Measurements from ENCODE around the gene SAMD1. TPM values are rescaled to one million over a fixed set of nuclear protein-coding genes. Genes with fewer than 3 reads are reported as not detected.

SAMD1 gene
- total and polyA plus RNA-seq, 9 of the 15 experiments (the other 6 are each of a cell fraction or from before 2014, with no cell fraction given), result 2.9 to 96.0 (median 43.5) TPM

DNA sequence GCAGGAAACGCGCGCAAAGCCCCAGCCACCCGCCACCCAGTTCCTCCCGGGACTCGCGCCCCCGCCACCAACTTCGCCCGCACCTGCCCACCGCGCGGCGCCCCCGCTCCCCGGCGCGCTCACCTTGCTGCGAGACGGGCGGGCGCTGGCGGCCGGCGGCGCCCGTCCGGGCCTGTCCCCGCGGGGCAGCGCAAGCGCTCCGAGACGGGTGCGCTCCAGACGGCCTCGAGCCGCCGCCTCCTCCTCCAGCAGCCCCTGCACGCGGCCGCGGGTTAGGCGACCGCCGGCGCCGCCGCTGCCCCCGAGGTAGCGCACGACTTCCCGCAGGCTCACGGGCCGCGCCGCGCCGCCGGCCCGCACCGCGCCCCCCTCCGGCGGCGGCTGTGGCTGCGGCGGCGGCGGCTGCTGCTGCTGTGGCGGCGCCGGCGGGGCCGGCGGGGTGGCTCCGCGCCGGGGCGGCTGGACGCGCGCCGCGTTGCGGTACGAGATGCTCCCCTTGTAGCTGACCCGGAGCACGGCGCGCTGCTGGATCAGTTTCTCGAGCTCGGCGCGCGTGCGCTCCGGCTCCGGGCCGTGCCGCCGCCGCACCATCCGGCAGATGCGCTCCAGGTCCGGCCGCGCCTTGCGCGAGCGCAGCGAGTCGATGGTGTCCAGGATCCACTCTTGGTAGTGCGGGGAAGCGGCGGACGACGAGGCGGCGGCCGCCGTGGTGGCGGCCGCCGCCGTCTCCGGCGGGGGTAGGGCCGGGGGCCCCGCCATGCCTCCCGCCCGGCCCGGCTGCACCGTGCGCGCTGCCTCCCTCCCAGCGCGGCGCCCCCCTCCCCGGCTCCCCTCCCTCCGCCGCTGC is 666 bp downstream of the SAMD1 start (continued):
- TF ChIP-seq FUS (optimal IDR thresholded peaks at IDR 0.05; ENCODE audit: low read depth, low read length) (no peak), ZNF766 (CRISPR knock-in tag; conservative IDR thresholded peaks at IDR 0.05) (0 out of 2 replicates have a peak, but pooled peaks have one; percentile 1), PBX2 (CRISPR knock-in tag; IDR thresholded peaks at IDR 0.05; ENCODE audit: low read depth) (no peak), PBX2 (tag; conservative IDR thresholded peaks at IDR 0.05; ENCODE audit: low read depth) (no peak), MED1 (CRISPR knock-in tag; IDR thresholded peaks at IDR 0.05; ENCODE audit: borderline replicate concordance) (no peak), ZKSCAN8 (CRISPR knock-in tag; IDR thresholded peaks at IDR 0.05) (no peak), SIN3B (IDR thresholded peaks at IDR 0.05; ENCODE audit: low read depth) (0 out of 2 replicates have a peak, but pooled peaks have one; percentile 28), XRCC3 (IDR thresholded peaks at IDR 0.05) (no peak), ZNF239 (CRISPR knock-in tag; IDR thresholded peaks at IDR 0.05) (no peak), MYC (IDR thresholded peaks at IDR 0.05; ENCODE audit: low read depth, low read length) (0 out of 2 replicates have a peak, but pooled peaks have one; percentile 9), MYC (CRISPR knock-in tag; IDR thresholded peaks at IDR 0.05; ENCODE audit: borderline replicate concordance, low read depth) (no peak), POLR2G (IDR thresholded peaks at IDR 0.05; ENCODE audit: low read depth, low read length) (peak; percentile 68), SPI1 (IDR thresholded peaks at IDR 0.05; ENCODE audit: borderline replicate concordance, low read depth, low read length) (no peak), ERF (CRISPR knock-in tag; IDR thresholded peaks at IDR 0.05) (0 out of 2 replicates have a peak, but pooled peaks have one; percentile 42), RCOR1 (IDR thresholded peaks at IDR 0.05; ENCODE audit: borderline replicate concordance in 1 of 2, low read depth in 2 of 2, low read length in 2 of 2) (no peak), DPF2 (IDR thresholded peaks at IDR 0.05) (no peak), EHMT2 (IDR thresholded peaks at IDR 0.05) (no peak), ZNF274 (IDR thresholded peaks at IDR 0.05; ENCODE audit: borderline replicate concordance, low read depth, low read length) (no peak), SMC3 (conservative IDR thresholded peaks at IDR 0.05; ENCODE audit: insufficient read depth, low read depth, low read length) (no peak), SFPQ (IDR thresholded peaks at IDR 0.05; ENCODE audit: low read depth, low read length) (no peak)
- TF ChIP-seq, protein P1, sequence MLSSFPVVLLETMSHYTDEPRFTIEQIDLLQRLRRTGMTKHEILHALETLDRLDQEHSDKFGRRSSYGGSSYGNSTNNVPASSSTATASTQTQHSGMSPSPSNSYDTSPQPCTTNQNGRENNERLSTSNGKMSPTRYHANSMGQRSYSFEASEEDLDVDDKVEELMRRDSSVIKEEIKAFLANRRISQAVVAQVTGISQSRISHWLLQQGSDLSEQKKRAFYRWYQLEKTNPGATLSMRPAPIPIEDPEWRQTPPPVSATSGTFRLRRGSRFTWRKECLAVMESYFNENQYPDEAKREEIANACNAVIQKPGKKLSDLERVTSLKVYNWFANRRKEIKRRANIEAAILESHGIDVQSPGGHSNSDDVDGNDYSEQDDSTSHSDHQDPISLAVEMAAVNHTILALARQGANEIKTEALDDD (IDR thresholded peaks at IDR 0.05), result no peak
- TF ChIP-seq, protein P2, sequence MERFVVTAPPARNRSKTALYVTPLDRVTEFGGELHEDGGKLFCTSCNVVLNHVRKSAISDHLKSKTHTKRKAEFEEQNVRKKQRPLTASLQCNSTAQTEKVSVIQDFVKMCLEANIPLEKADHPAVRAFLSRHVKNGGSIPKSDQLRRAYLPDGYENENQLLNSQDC (CRISPR knock-in tag; IDR thresholded peaks at IDR 0.05), result no peak
